ENCODE results near the gene PARK7.
"Not testable (repeated sequence)": the region's sequence is repeated elsewhere in the genome, so short reads cannot be mapped to it uniquely, and the experiment has no call there.

Gene PARK7

DNA sequence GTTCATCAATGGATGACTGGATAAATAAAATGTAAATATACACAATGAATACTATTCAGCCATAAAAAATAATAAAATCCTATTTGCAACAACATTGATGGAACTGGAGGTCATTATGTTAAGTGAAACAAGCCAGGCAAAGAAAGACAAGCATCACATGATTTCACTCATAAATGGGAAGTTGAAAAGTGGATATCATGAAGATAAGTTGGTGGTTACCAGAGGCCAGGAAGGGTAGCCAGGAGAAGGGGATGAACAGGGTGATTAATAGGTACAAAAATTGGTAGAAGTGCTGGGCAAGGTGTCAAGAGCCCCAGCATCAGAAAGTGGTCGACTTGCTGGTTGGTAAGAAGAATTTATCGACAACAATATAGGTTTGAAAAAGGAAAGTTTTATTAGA, 1.3 kb upstream of the PARK7 start:
- Mint-ChIP-seq H3K9me3 (no peaks in the 10 kb centered on the region), H3K27ac (peak overlapping the region; percentile 97), H3K27me3 (no peaks in the 10 kb centered on the region), H3K36me3 (peaks cover 21 to 31% of the 10 kb centered on the region in 2 donors), H3K4me3 (peak overlapping the region; percentile 92 to 96), H3K4me1 (peaks cover 11 to 47% of the 10 kb centered on the region in 2 donors)
- ATAC-seq (replicated peaks) (no peak), DNase-seq (no peak)

DNA sequence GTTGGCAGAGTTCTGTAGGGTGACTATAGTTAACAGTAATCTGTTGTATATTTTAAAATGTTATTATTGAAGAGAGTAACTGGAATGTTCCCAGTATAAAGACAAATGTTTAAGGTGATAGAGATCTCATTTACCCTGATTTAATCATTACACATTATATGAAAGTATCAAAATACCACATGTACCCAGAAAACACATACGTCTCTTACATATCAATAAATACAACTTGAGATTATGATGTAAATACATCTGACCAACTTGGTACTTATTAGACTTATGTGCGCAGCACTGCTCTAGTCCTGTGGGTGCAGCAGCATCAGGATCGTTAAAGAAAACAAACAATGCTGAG, 670 bp upstream of the PARK7 start:
- Mint-ChIP-seq H3K4me3 (peak overlapping the region; percentile 92 to 96), H3K9me3 (no peaks in the 10 kb centered on the region), H3K4me1 (peaks cover 12 to 40% of the 10 kb centered on the region in 2 donors), H3K27me3 (no peaks in the 10 kb centered on the region), H3K27ac (peak overlapping the region; percentile 97), H3K36me3 (peaks cover 25 to 36% of the 10 kb centered on the region in 2 donors)
- DNase-seq (no peak), ATAC-seq (replicated peaks) (peak in 1 of 2 donors; percentile 30)

DNA sequence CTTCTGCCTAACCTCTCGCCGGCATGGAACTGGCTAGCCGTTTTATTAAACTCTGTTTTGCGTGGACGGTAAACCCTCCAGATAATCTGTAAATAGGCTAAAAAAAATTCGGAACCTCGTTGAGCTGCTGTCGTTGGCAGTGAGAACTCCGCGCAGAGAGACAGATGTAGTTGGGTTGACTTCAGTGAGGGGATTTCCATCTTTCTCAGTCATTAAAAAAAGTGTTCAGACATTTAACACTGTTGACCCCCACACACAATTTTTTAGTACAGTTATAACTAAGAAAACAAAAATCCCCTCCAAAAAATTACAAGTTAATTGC, 464 bp downstream of the PARK7 start:
- peaks cover 27 to 42% of the 10 kb centered on the region in 2 donors for H3K36me3 Mint-ChIP-seq
- H3K27me3 Mint-ChIP-seq, result no peaks in the 10 kb centered on the region
- peak overlapping the region; percentile 92 to 96 for H3K4me3 Mint-ChIP-seq
- ATAC-seq (replicated peaks) (peak; percentile 41 to 44), DNase-seq (no peak)
- H3K9me3 Mint-ChIP-seq, result no peaks in the 10 kb centered on the region
- H3K4me1 Mint-ChIP-seq, result peaks cover 14 to 36% of the 10 kb centered on the region in 2 donors
- H3K27ac Mint-ChIP-seq, result peak overlapping the region; percentile 97

DNA sequence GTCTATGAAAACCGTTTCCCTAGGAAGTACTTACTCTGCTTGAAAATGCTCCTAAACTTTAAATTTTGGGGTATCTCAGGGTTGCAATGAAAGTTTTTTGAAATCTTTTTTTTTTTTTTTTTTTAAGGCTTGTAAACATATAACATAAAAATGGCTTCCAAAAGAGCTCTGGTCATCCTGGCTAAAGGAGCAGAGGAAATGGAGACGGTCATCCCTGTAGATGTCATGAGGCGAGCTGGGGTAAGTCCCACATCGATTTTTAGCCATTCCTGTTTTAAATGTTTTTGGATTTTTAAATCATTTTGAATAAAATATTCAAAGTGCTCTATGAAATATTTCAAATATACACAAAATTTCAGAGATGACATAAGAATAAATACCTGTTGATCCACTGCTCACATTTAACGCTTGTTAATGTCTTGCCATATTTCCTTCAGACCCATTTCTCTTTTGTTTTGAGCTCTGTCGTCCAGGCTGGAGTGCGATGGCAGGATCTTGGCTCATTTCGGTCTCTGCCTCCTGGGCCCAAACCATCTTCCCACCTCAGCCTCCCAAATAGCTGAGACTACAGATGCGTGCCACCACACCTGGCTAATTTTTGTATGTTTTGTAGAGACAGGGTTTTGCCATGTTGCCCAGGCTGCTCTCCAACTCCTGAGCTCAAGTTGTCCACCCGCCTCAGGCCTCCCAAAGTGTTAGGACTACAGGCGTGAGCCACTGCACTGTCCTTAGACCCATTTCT, 1.3 kb downstream of the PARK7 start:
- peak overlapping the region; percentile 97 for H3K27ac Mint-ChIP-seq
- H3K9me3 Mint-ChIP-seq, result no peaks in the 10 kb centered on the region
- no peak for DNase-seq
- H3K4me1 Mint-ChIP-seq, result peaks cover 16 to 43% of the 10 kb centered on the region in 2 donors
- ATAC-seq (replicated peaks), result no peak
- peaks cover 30 to 46% of the 10 kb centered on the region in 2 donors for H3K36me3 Mint-ChIP-seq
- H3K4me3 Mint-ChIP-seq, result peak overlapping the region; percentile 92 to 96
- H3K27me3 Mint-ChIP-seq, result no peaks in the 10 kb centered on the region

DNA sequence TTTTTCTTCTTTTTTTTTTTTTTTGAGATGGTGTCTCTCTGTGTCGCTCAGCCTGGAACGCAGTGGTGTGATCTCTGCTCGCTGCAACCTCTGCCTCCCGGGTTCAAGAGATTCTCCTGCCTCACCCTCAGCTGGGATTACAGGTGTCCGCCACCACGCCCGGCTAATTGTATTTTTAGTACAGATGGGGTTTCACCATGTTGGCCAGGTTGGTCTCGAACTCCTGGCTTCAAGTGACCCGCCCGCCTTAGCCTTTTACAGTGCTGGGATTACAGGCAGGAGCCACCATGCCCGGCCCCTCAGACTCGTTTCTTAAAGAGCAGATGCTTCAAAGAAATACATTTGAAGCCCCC, 1.8 kb downstream of the PARK7 start:
- not testable (repeated sequence) for DNase-seq; H3K9me3 Mint-ChIP-seq; ATAC-seq (replicated peaks); H3K27me3 Mint-ChIP-seq
- peaks cover 30 to 46% of the 10 kb centered on the region in 2 donors for H3K36me3 Mint-ChIP-seq
- H3K27ac Mint-ChIP-seq, result peak overlapping the region; percentile 81
- peaks cover 16 to 43% of the 10 kb centered on the region in 2 donors for H3K4me1 Mint-ChIP-seq
- peak overlapping the region; percentile 71 to 72 for H3K4me3 Mint-ChIP-seq

DNA sequence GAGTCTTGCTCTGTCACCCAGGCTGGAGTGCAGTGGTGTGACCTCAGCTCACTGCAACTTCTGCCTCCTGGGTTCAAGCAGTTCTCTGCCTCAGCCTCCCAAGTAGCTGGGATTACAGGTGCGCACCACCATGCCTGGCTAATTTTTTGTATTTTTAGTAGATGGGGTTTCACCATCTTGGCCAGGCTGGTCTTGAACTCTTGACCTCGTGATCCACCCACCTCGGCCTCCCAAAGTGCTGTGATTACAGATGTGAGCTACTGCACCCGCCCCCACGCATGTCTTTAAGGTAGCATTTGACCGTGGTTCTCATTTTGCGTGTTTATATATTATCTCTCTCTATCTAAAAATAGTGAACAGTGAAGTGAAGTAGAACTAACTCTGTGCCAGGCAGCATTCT, 2.3 kb downstream of the PARK7 start:
- Mint-ChIP-seq H3K4me1 (peaks cover 16 to 43% of the 10 kb centered on the region in 2 donors), H3K27ac (peak overlapping the region; percentile 81), H3K4me3 (peak overlapping the region; percentile 70 to 71), H3K36me3 (peaks cover 32 to 48% of the 10 kb centered on the region in 2 donors)
- ATAC-seq (replicated peaks); DNase-seq; H3K27me3 Mint-ChIP-seq; H3K9me3 Mint-ChIP-seq: not testable (repeated sequence)

DNA sequence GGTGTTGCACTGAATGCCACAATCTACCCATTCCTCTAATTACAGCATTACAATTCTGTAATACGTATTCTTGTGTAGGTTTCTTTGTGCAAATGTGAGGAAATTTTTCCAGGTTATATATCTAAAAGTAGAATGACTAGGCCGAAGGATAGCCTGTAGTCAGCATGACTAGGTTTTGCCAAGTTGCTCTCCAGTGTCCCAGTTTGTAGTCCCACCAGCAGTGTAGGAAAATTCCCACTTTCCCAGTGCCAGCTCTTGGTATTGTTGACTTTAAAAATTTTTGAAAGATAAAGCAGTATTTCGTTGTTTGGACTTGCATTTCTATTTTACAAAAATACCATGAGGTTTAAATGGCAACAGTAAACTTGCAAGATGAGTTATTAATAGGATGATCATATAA, 3.0 kb downstream of the PARK7 start:
- Mint-ChIP-seq H3K4me3 (no peak overlapping the region), H3K27me3 (no peaks in the 10 kb centered on the region), H3K9me3 (no peaks in the 10 kb centered on the region), H3K27ac (no peak overlapping the region), H3K36me3 (peaks cover 37 to 51% of the 10 kb centered on the region in 2 donors), H3K4me1 (peaks cover 13 to 41% of the 10 kb centered on the region in 2 donors)
- DNase-seq (no peak), ATAC-seq (replicated peaks) (no peak)

DNA sequence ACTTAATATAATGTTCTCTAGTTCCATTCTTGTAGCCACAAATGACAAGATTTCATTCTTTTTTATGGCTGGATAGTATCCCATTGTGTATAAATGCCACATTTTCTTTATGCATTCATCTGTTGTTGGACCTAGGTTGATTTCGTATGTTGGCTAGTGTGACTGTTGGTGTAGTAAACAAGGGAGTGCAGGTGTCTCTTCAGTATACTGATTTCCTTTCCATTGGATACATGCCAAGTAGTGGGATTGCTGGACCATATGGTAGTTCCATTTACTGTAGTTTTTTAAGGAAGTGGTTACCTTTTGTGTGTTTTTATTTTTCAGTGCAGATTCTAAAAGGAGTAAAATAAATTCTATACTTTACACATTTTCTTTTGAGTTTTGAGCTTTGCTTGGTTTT, 5.7 kb downstream of the PARK7 start:
- Mint-ChIP-seq H3K9me3 (no peaks in the 10 kb centered on the region), H3K36me3 (peaks cover 54 to 66% of the 10 kb centered on the region in 2 donors), H3K4me3 (no peak overlapping the region), H3K27ac (no peak overlapping the region), H3K4me1 (peaks cover 12 to 35% of the 10 kb centered on the region in 2 donors), H3K27me3 (no peaks in the 10 kb centered on the region)
- no peak for DNase-seq
- ATAC-seq (replicated peaks), result no peak

DNA sequence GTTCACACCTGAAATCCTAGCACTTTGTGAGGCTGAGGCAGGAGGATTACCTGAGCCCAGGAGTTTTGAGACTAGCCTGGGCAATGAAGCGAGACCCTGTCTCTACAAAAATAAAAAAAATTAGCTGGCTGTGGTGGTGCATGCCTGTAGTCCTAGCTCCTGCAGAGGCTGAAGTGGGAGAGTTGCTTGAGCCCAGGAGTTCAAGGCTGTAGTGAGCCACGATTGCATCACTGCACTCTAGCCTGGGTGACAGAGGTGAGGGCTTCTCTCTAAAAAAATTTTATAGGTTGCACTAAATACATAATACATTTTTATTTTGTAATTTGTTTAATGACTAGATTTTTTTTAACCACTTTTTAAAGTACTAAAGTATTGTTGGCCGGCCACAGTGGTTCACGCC, 6.1 kb downstream of the PARK7 start:
- Mint-ChIP-seq H3K4me1 (peaks cover 12 to 32% of the 10 kb centered on the region in 2 donors), H3K27me3 (no peaks in the 10 kb centered on the region), H3K27ac (no peak overlapping the region), H3K36me3 (peaks cover 58 to 68% of the 10 kb centered on the region in 2 donors), H3K9me3 (no peaks in the 10 kb centered on the region), H3K4me3 (no peak overlapping the region)
- DNase-seq (no peak), ATAC-seq (replicated peaks) (no peak)

DNA sequence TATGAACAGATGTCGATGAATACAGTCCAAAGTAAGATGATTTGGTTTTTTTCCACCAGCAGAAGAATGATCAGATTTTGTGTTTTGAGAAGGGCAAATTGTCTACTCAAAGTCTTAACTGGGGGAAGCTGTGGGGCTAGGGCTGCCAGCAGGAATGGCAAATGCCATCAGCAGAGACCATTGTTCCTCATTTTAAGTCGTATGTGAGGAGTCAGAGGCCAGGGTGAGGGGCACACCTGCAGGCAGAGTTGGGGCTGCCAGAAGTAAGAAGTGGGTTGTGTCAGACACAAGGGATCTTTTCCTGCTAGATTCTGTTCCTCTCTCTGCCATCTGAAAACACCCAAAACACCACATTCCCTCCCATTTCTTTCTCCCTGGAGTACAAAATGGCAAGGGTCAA, 8.7 kb downstream of the PARK7 start:
- DNase-seq (no peak), ATAC-seq (replicated peaks) (peak; percentile 52)
- Mint-ChIP-seq H3K4me3 (no peak overlapping the region), H3K27ac (no peak overlapping the region), H3K36me3 (peaks cover 47 to 57% of the 10 kb centered on the region in 2 donors), H3K27me3 (no peaks in the 10 kb centered on the region), H3K9me3 (no peaks in the 10 kb centered on the region), H3K4me1 (peaks cover 10 to 22% of the 10 kb centered on the region in 2 donors)

DNA sequence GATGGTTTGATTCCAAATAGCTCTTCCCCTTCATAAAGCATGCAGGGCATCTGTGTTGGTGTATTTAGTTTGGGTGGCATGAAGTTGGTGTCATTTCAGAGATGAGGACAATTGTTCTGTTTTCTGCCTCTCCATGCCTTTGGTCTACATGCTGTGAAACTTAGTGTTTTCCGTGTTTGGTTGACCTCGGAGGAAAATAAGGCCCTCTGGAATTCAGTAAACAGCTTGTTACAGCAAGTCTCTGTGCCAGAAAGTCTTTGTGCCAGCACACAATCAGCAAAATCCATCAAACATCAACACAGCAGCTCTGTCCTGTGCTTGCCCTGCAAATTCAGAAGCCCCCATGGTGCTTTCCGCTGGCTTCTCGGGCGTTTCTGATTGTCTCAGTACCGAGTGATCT, 9.5 kb downstream of the PARK7 start:
- peaks cover 8 to 24% of the 10 kb centered on the region in 2 donors for H3K4me1 Mint-ChIP-seq
- no peak overlapping the region for H3K4me3 Mint-ChIP-seq
- peaks cover 46 to 53% of the 10 kb centered on the region in 2 donors for H3K36me3 Mint-ChIP-seq
- ATAC-seq (replicated peaks) (no peak), DNase-seq (no peak)
- H3K27me3 Mint-ChIP-seq, result no peaks in the 10 kb centered on the region
- no peak overlapping the region for H3K27ac Mint-ChIP-seq
- H3K9me3 Mint-ChIP-seq, result no peaks in the 10 kb centered on the region

DNA sequence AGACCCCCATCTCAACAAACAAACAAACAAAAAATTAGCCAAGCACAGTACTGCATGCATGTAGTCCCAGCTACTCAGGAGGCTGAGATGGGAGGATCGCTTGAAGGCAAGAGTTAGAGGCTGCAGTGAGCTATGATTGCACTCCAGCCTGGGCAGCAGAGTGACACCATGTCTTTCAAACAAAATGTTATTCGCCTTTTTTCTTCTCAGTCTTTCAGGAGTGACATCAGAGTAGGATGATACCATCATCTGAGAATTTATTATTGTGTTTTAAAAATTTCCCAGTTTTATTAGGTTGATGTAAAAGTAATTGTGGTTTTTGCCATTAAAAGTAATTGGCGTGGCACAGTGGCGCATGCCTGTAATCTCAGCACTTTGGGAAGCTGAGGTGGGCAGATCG, 10.8 kb downstream of the PARK7 start:
- peaks cover 3 to 18% of the 10 kb centered on the region in 2 donors for H3K4me1 Mint-ChIP-seq
- DNase-seq (no peak), ATAC-seq (replicated peaks) (no peak)
- no peaks in the 10 kb centered on the region for H3K9me3 Mint-ChIP-seq
- H3K4me3 Mint-ChIP-seq, result no peak overlapping the region
- H3K27ac Mint-ChIP-seq, result peak overlapping the region; percentile 5
- H3K36me3 Mint-ChIP-seq, result peaks cover 45 to 52% of the 10 kb centered on the region in 2 donors
- H3K27me3 Mint-ChIP-seq, result no peaks in the 10 kb centered on the region

DNA sequence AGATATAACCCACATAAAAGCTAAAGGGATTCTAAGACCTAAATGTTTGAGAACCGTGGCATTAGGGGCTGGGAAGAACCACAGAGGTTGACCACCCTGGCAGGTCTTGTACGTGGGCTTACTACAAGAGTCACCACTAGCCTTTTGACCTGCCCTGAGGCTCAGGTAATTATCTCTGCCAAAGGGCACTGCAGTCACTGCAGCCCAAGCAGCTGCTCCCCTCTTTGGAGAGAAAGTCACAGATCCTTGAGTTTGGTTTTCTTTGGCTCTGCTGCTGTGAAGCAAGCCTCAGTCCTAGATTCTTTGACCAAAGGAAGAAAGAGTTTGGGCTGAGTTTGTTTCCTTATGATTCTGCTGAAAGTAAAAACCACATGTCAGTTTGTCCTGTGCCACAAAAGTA, 11.6 kb downstream of the PARK7 start:
- Mint-ChIP-seq H3K4me1 (peaks cover 3 to 14% of the 10 kb centered on the region in 2 donors), H3K36me3 (peaks cover 45 to 56% of the 10 kb centered on the region in 2 donors), H3K4me3 (no peak overlapping the region), H3K27me3 (no peaks in the 10 kb centered on the region), H3K9me3 (no peaks in the 10 kb centered on the region), H3K27ac (no peak overlapping the region)
- DNase-seq, result no peak
- no peak for ATAC-seq (replicated peaks)

DNA sequence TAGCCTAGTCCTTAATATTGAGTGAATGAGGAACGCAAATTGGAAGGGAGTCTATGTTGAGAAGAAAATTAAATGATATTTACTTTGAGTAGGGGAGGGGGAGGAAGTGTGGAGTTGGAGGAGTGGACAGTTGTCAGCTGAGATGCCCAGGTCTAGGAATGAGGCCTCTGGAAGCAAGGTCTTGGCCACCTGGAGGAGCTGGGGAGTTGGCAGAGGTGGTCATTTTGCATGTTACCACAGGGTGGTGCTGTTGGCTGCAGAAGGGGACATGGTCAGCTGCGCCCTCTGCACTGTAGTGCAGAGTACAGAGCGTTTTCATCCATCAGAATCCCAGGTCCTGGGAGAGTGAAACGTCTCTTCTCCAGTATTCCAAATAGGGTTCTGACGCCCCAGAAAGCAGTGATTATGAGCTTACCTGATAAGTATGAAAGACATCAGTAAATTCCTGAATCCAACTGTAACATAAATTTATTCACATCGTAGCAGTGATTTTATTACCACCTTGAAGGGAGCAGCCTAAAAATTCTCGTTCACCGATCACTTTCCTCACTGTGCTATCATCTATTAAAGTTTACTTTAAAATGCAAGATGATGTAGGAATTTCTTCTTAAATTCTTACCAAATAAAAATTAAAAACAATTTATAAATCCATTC, 13.8 kb downstream of the PARK7 start:
- Mint-ChIP-seq H3K36me3 (peaks cover 41 to 50% of the 10 kb centered on the region in 2 donors), H3K9me3 (no peaks in the 10 kb centered on the region)
- DNase-seq, result peak; percentile 24

DNA sequence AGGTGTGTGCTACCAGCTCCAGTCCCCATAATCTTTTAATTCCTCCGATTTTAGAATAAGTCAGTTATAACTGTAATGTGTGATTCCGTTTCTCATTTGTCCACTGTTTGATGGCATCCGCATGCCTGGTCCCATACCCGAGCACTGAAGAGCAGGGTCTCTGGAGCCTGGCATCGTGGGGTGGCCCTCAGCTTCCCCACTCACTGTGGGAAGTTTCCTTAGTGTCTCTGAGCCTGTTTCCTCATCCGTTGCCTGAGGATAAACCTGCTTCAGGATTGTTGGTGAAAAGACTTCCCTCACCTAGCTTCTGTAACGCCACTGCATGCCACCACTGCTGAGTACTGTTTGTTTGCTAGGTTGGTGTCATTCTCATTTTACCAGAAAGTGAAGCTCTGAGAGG, 19.5 kb downstream of the PARK7 start:
- no peak overlapping the region for H3K4me3 Mint-ChIP-seq
- ATAC-seq (replicated peaks), result no peak
- H3K27ac Mint-ChIP-seq, result peak overlapping the region; percentile 77
- H3K27me3 Mint-ChIP-seq, result no peaks in the 10 kb centered on the region
- no peak for DNase-seq
- peaks cover 5 to 7% of the 10 kb centered on the region in 2 donors for H3K4me1 Mint-ChIP-seq
- no peaks in the 10 kb centered on the region for H3K9me3 Mint-ChIP-seq
- H3K36me3 Mint-ChIP-seq, result peaks cover 33 to 50% of the 10 kb centered on the region in 2 donors

More for the DNA sequence above, 13.8 kb downstream of the PARK7 start:
- H3K4me3 Mint-ChIP-seq, result no peak overlapping the region
- no peaks in the 10 kb centered on the region for H3K27me3 Mint-ChIP-seq
- ATAC-seq (replicated peaks), result peak; percentile 80 to 90
- H3K27ac Mint-ChIP-seq, result peak overlapping the region; percentile 74
- H3K4me1 Mint-ChIP-seq, result peaks cover 0 to 10% of the 10 kb centered on the region in 2 donors

All from stimulated activated naive B cell treated with anti-CD40 and anti-IgM and Interleukin-4, amounts not matched to agents 10 μg/mL and 1 μg/mL and 100 μg/mL, for 72 hours (primary cell).